ENCODE measurements around the gene SYNJ2.

The SYNJ2 gene

DNA sequence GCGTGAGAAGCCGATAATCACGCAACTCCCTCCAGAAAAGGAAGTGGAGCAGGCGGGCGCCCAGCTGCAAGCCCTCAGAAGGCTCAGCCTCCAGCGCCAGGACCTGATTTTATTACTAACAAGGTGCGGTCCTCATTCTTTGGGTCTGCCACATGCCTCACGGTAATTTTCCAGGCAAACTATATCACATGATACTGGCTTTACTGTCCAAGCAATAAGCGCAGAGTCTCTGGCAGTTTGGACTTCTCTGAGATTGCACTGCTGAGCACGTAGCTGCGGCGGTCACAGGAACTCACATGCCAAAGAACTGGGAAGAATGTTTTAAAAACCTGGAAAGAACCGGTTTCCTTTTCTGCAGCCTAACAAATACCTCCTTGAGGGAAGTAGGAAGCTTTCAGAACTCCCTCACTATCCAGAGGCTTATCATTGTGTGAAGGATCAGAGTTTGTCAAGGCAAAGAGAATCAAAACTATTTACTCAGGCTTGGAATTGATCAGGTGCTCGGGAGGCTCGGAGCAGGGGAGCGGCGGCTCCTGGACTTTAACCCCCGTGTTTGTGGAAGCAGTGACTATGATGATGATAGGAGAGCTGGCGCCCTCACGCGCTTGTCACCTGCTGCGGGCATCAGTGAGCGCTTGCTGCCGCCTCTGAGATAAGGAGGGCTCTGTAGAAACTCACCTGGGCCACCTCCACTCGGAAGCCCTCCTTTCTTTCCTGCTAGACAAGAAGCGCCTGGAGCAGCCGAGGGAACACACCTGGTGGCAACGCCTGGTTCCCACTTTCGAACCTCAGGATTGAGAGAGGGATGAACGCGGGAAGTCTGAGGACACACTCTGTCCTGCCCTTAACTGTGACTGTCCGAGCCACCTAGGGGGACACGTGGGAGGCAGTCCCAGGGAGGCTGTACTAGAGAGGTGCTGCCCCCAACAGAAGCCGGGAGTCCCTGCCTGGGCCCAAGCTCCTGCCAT is 27.2 kb upstream of the SYNJ2 start:
- no peak overlapping the region for H3K4me3 ChIP-seq (ENCODE audit: low read depth, low read length)
- TF ChIP-seq MYC (IDR thresholded peaks at IDR 0.05; ENCODE audit: low read depth, low read length) (no peak), POLR2A (IDR thresholded peaks at IDR 0.05; ENCODE audit: extremely low read depth, insufficient read length) (no peak)
- TF ChIP-seq, protein P1, sequence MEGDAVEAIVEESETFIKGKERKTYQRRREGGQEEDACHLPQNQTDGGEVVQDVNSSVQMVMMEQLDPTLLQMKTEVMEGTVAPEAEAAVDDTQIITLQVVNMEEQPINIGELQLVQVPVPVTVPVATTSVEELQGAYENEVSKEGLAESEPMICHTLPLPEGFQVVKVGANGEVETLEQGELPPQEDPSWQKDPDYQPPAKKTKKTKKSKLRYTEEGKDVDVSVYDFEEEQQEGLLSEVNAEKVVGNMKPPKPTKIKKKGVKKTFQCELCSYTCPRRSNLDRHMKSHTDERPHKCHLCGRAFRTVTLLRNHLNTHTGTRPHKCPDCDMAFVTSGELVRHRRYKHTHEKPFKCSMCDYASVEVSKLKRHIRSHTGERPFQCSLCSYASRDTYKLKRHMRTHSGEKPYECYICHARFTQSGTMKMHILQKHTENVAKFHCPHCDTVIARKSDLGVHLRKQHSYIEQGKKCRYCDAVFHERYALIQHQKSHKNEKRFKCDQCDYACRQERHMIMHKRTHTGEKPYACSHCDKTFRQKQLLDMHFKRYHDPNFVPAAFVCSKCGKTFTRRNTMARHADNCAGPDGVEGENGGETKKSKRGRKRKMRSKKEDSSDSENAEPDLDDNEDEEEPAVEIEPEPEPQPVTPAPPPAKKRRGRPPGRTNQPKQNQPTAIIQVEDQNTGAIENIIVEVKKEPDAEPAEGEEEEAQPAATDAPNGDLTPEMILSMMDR (IDR thresholded peaks at IDR 0.05; ENCODE audit: low read depth, low read length): no peak
- TF ChIP-seq, protein P2, sequence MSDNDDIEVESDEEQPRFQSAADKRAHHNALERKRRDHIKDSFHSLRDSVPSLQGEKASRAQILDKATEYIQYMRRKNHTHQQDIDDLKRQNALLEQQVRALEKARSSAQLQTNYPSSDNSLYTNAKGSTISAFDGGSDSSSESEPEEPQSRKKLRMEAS (IDR thresholded peaks at IDR 0.05; ENCODE audit: low read depth, low read length): no peak
- peak; percentile 51 for DNase-seq (ENCODE audit: low read depth)

GRCh38 chr6:157955675-157956074 is 26.0 kb upstream of the SYNJ2 start:
- TF ChIP-seq POLR2A (IDR thresholded peaks at IDR 0.05; ENCODE audit: extremely low read depth, insufficient read length) (no peak), MYC (IDR thresholded peaks at IDR 0.05; ENCODE audit: low read depth, low read length) (no peak)
- TF ChIP-seq, protein P2 (IDR thresholded peaks at IDR 0.05; ENCODE audit: low read depth, low read length): no peak
- TF ChIP-seq, protein P1 (IDR thresholded peaks at IDR 0.05; ENCODE audit: low read depth, low read length): no peak
- no peak for DNase-seq (ENCODE audit: low read depth)
- H3K4me3 ChIP-seq (ENCODE audit: low read depth, low read length): no peak overlapping the region

GRCh38 chr6:157956171-157956730 is 25.4 kb upstream of the SYNJ2 start:
- TF ChIP-seq MYC (IDR thresholded peaks at IDR 0.05; ENCODE audit: low read depth, low read length): no peak
- TF ChIP-seq POLR2A (IDR thresholded peaks at IDR 0.05; ENCODE audit: extremely low read depth, insufficient read length): no peak
- TF ChIP-seq, protein P1 (IDR thresholded peaks at IDR 0.05; ENCODE audit: low read depth, low read length): no peak
- TF ChIP-seq, protein P2 (IDR thresholded peaks at IDR 0.05; ENCODE audit: low read depth, low read length): no peak
- no peak for DNase-seq (ENCODE audit: low read depth)
- H3K4me3 ChIP-seq (ENCODE audit: low read depth, low read length): no peak overlapping the region

GRCh38 chr6:157959451-157960227 is 22.0 kb upstream of the SYNJ2 start:
- DNase-seq (ENCODE audit: low read depth): no peak
- no peak overlapping the region for H3K4me3 ChIP-seq (ENCODE audit: low read depth, low read length)
- TF ChIP-seq MYC (IDR thresholded peaks at IDR 0.05; ENCODE audit: low read depth, low read length) (no peak), POLR2A (IDR thresholded peaks at IDR 0.05; ENCODE audit: extremely low read depth, insufficient read length) (no peak)
- TF ChIP-seq, protein P1 (IDR thresholded peaks at IDR 0.05; ENCODE audit: low read depth, low read length): no peak
- TF ChIP-seq, protein P2 (IDR thresholded peaks at IDR 0.05; ENCODE audit: low read depth, low read length): no peak

DNA sequence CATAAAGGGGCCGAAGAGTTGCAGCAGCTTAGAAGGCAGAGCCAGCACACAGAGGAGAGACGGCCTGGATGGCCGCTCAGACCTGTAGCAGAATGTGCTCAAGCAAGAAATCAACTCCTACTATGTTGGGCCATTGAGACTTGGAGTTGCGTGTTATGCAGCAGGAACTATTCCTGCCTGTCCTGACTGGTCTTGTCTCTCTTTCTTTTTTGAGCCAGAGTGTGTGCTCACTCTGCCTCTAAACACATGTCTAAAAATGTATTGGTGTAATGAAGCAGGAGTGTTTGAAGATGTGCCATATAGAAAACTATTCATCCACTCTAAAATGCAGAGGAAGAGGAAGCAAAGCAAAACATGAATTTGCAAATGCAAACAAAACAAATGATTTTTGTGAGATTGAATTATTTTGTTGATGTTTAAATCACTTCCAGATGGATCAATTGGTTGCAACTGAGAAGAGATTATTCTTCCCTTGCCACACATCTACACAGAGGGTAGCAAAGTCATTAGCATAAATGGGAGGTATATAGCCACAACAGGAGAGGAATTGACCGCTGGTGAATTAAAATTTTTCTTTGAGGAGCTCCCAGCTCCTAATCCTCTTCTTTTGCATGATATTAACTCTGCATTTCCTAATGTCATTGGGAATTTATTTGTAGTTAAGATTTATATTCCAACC is 20.4 kb upstream of the SYNJ2 start:
- TF ChIP-seq, protein P2 (IDR thresholded peaks at IDR 0.05; ENCODE audit: low read depth, low read length): no peak
- TF ChIP-seq POLR2A (IDR thresholded peaks at IDR 0.05; ENCODE audit: extremely low read depth, insufficient read length): no peak
- TF ChIP-seq, protein P1 (IDR thresholded peaks at IDR 0.05; ENCODE audit: low read depth, low read length): no peak
- TF ChIP-seq MYC (IDR thresholded peaks at IDR 0.05; ENCODE audit: low read depth, low read length): no peak
- DNase-seq (ENCODE audit: low read depth): no peak
- no peak overlapping the region for H3K4me3 ChIP-seq (ENCODE audit: low read depth, low read length)

All from NB4 (cell line).